HG03066 (cell line): ENCODE data around the gene ADGRB2.

ENCODE experiments used
- ATAC-seq: cut with Tn5 transposase; IDR thresholded peaks from one replicate; pipeline ENCODE4 v1.9.1; 2021; ENCODE audit warnings: low read depth; ENCODE audit not compliant: unreplicated experiment

Gene ADGRB2

GRCh38 chr1:31782421-31783410 lies 18.6 kb upstream of the ADGRB2 start:
- ATAC-seq, result no peak

GRCh38 chr1:31781756-31782371 lies 17.7 kb upstream of the ADGRB2 start:
- no peak for ATAC-seq

- ATAC-seq, result no peak
Measured at GRCh38 chr1:31781138-31781755, 17.1 kb upstream of the ADGRB2 start.

GRCh38 chr1:31780632-31781031 lies 16.5 kb upstream of the ADGRB2 start:
- ATAC-seq, result no peak

- ATAC-seq, result no peak
Measured at GRCh38 chr1:31779687-31780086, 15.5 kb upstream of the ADGRB2 start.

GRCh38 chr1:31778763-31779488 lies 14.8 kb upstream of the ADGRB2 start:
- ATAC-seq, result no peak

GRCh38 chr1:31776516-31776915 lies 12.4 kb upstream of the ADGRB2 start:
- ATAC-seq, result no peak

- ATAC-seq, result no peak
Measured at GRCh38 chr1:31776032-31776431, 11.9 kb upstream of the ADGRB2 start.

- no peak for ATAC-seq
Measured at GRCh38 chr1:31775210-31775999, 11.3 kb upstream of the ADGRB2 start.

- no peak for ATAC-seq
Measured at GRCh38 chr1:31774495-31774894, 10.4 kb upstream of the ADGRB2 start.

- ATAC-seq, result no peak
Measured at GRCh38 chr1:31773861-31774260, 9.7 kb upstream of the ADGRB2 start.

- no peak for ATAC-seq
Measured at GRCh38 chr1:31772669-31773248, 8.6 kb upstream of the ADGRB2 start.

GRCh38 chr1:31771891-31772668 lies 7.9 kb upstream of the ADGRB2 start:
- ATAC-seq, result no peak

- ATAC-seq, result no peak
Measured at GRCh38 chr1:31769720-31770390, 5.7 kb upstream of the ADGRB2 start.

GRCh38 chr1:31768939-31769704 lies 5.0 kb upstream of the ADGRB2 start:
- no peak for ATAC-seq

- ATAC-seq, result no peak
Measured at GRCh38 chr1:31768407-31768907, 4.3 kb upstream of the ADGRB2 start.

GRCh38 chr1:31767225-31767624 lies 3.1 kb upstream of the ADGRB2 start:
- ATAC-seq, result no peak
